ENCODE results near the gene OTUD3.
"Not testable (repeated sequence)": the region's sequence is repeated elsewhere in the genome, so short reads cannot be mapped to it uniquely, and the experiment has no call there.

DNA sequence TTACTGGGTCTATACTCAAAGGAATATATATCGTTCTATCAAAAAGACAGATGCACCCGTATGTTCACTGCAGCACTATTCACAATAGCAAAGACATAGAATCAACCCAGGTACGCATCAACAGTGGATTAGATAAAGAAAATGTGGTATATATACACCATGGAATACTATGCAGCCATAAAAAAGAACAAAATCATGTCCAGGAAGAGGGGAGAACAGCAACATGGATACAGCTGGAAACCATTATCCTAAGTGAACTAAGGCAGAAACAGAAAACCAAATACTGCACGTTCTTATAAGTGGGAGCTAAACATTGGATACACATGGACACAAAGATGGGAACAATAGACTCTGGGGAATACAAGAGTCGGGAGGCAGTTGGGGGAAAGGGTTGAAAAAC lies 1.4 kb upstream of the OTUD3 start:
- TF ChIP-seq POLR2A, CTCF (IDR thresholded peaks at IDR 0.05): not testable (repeated sequence)

Measured in esophagus squamous epithelium (tissue), 4 donors.